ENCODE results near the gene LCA5L. TPM values are rescaled to one million over a fixed set of nuclear protein-coding genes. Genes with fewer than 3 reads are reported as not detected.

Gene LCA5L
- total RNA-seq, 1 donor from 2014 or later = 3.0 TPM

DNA sequence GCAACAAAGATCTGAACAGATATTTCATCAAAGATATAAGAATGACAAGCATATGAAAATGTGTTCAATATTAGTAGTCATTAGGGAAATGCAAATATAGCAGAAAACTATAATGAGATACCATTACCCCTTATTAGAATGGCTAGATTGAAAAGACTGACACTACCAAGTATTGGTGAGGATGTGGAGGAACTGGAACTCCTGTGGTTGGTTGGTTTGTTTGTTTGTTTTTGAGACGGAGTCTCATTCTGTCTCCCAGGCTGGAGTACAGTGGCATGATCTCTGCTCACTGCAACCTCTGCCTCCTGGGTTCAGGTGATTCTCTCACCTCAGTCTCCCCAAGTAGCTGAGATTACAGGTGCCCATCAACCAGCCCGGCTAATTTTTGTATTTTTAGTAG lies 77.8 kb downstream of the LCA5L start:
- ATAC-seq (no peak), DNase-seq (no peak)
- intact Hi-C loops (cut with DNase I) = no loop called here
- TF ChIP-seq, protein P1, sequence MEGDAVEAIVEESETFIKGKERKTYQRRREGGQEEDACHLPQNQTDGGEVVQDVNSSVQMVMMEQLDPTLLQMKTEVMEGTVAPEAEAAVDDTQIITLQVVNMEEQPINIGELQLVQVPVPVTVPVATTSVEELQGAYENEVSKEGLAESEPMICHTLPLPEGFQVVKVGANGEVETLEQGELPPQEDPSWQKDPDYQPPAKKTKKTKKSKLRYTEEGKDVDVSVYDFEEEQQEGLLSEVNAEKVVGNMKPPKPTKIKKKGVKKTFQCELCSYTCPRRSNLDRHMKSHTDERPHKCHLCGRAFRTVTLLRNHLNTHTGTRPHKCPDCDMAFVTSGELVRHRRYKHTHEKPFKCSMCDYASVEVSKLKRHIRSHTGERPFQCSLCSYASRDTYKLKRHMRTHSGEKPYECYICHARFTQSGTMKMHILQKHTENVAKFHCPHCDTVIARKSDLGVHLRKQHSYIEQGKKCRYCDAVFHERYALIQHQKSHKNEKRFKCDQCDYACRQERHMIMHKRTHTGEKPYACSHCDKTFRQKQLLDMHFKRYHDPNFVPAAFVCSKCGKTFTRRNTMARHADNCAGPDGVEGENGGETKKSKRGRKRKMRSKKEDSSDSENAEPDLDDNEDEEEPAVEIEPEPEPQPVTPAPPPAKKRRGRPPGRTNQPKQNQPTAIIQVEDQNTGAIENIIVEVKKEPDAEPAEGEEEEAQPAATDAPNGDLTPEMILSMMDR (IDR thresholded peaks at IDR 0.05) = no peak
- H3K9me3 ChIP-seq = no peaks in the 10 kb centered on the region
- H3K4me3 ChIP-seq = no peak overlapping the region
- H3K4me1 ChIP-seq = no peaks in the 10 kb centered on the region
- H3K27me3 ChIP-seq (ENCODE audit: low read depth) = no peaks in the 10 kb centered on the region
- H3K27ac ChIP-seq = no peak overlapping the region
- no peaks in the 10 kb centered on the region for H3K36me3 ChIP-seq

DNA sequence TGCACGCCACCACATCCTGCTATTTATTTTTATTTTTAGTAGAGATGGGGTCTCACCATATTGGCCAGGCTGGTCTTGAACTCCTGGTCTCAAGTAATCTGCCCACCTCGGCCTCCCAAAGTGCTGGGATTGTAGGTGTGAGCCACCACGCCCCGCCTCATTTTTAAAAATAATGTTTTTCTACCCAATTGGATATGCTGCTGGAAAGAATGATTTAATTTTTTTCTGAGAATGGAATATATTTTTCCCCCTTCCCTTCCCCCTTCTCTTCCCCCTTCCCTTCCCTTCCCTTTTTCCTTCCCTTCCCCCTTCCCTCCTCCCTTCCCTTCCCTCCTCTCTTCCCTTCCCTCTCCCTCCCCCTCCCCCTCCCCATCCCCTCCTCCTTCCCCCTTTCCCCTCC lies 79.0 kb downstream of the LCA5L start:
- Histone ChIP-seq H3K27ac (no peak overlapping the region), H3K4me1 (no peaks in the 10 kb centered on the region), H3K9me3 (no peaks in the 10 kb centered on the region), H3K27me3 (ENCODE audit: low read depth) (no peaks in the 10 kb centered on the region), H3K4me3 (no peak overlapping the region), H3K36me3 (no peaks in the 10 kb centered on the region)
- DNase-seq = no peak
- intact Hi-C loops (cut with DNase I) = no loop called here
- TF ChIP-seq, protein P1 (IDR thresholded peaks at IDR 0.05) = no peak
- no peak for ATAC-seq

- Histone ChIP-seq H3K9me3 (no peaks in the 10 kb centered on the region), H3K36me3 (no peaks in the 10 kb centered on the region), H3K27ac (no peak overlapping the region), H3K4me1 (no peaks in the 10 kb centered on the region), H3K4me3 (no peak overlapping the region), H3K27me3 (ENCODE audit: low read depth) (no peaks in the 10 kb centered on the region)
- intact Hi-C loops (cut with DNase I) = no loop called here
- no peak for ATAC-seq
- no peak for DNase-seq
- TF ChIP-seq, protein P1 (IDR thresholded peaks at IDR 0.05) = no peak
Observed at GRCh38 chr21:39364949-39365348, 80.6 kb downstream of the LCA5L start.

DNA sequence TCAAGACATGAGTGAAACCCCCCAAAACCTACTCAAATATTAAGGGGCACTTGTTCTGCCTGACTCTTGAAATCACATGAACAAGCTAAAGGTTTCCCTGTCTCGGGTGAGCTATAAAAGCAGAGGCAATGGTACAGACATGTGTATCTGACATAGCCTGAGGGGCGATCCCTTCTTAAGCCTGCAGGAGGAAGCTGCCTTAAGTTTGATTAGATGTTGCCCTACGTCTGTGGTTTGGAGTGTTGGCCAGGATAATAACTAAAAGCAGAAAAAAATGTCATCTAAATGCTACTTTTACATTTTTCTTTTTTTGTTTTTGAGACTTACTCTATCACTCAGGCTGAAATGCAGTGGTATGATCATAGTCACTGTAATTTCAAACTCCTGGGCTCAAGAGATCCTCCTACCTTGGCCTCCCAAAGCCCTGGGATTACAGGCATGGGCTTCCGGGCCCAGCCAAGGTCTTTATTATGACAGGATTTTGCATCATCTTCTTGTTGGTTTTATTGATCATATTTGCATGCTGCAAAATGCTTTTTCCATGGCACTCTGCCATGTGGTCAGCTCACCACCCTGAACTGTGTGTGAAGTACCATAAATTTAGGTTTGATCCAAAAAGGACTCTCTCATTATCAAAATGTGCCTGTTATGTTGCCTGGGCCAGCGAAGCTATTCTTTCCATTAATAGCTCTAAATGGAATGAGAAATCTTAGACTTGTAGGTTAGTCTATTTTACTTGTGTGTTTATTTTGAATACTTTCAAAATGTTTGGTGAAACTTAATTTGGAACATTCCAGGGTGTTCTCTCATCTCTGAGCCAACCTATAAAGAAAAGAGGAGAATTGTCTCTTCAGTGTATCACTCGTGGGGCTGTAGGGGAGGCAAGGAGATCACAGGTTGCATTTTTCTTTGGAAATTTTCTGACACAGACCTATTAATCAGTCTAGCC lies 81.7 kb downstream of the LCA5L start:
- DNase-seq = no peak
- TF ChIP-seq, protein P1 (IDR thresholded peaks at IDR 0.05) = no peak
- Histone ChIP-seq H3K36me3 (no peaks in the 10 kb centered on the region), H3K27ac (no peak overlapping the region), H3K4me1 (no peaks in the 10 kb centered on the region), H3K4me3 (no peak overlapping the region), H3K9me3 (no peaks in the 10 kb centered on the region), H3K27me3 (ENCODE audit: low read depth) (no peaks in the 10 kb centered on the region)
- intact Hi-C loops (cut with DNase I) = no loop called here
- no peak for ATAC-seq

DNA sequence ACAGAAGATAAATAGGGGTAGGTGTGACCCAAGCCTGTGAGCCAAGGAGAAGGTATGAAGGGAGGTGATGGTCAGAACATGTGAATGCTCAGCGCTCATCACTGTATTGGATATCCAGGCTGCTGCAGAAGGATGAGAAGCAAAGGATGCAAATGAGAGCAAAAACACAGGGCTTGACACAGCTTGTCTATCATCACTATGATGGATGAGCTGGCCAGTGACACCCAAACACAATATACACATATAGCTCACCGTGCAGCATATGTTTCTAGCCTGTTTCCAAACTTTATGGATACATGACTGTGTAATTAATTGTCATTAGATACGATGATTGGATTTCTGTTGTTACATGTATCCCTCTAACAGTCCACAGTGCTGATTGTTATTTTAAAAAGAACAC lies 82.8 kb downstream of the LCA5L start:
- no peak for ATAC-seq

More for the DNA sequence above, 82.8 kb downstream of the LCA5L start:
- no peaks in the 10 kb centered on the region for H3K36me3 ChIP-seq
- intact Hi-C loops (cut with DNase I) = no loop called here
- DNase-seq = no peak
- H3K27me3 ChIP-seq (ENCODE audit: low read depth) = no peaks in the 10 kb centered on the region
- TF ChIP-seq, protein P1 (IDR thresholded peaks at IDR 0.05) = no peak
- H3K4me1 ChIP-seq = no peaks in the 10 kb centered on the region
- H3K9me3 ChIP-seq = no peaks in the 10 kb centered on the region
- H3K4me3 ChIP-seq = no peak overlapping the region
- H3K27ac ChIP-seq = no peak overlapping the region

Data from lower lobe of right lung (tissue), 2 donors.